Upper lobe of left lung (tissue), 4 donors: ENCODE measurements around the gene KIF21B.
"Not testable (repeated sequence)": the region's sequence is repeated elsewhere in the genome, so short reads cannot be mapped to it uniquely, and the experiment has no call there.

Experiments
- CTCF ChIP-seq, 6 experiments: fragments of 450-650 bp in 4 of 6; fragments of 200-600 bp in 2 of 6; sonication (generic) in 2 of 6; IDR thresholded peaks; one replicate each; pipeline ENCODE4 v1.5.1; 2016 to 2019; ENCODE audit warnings: antibody characterized with exemption in 6 of 6
- EP300 ChIP-seq, 4 donors: sonication (generic); formaldehyde crosslinking; IDR thresholded peaks; one replicate each; pipeline ENCODE4 v1.5.1; 2017; ENCODE audit warnings: antibody characterized with exemption in 4 of 4, control low read depth in 2 of 4
- POLR2A ChIP-seq, 4 donors: fragments of 450-650 bp; IDR thresholded peaks; one replicate each; pipeline ENCODE4 v1.5.1; 2016 to 2017; ENCODE audit warnings: antibody characterized with exemption in 4 of 4, mild to moderate bottlenecking in 2 of 4

- not testable (repeated sequence) for TF ChIP-seq CTCF, EP300, POLR2A (IDR thresholded peaks at IDR 0.05)
Observed at GRCh38 chr1:200963888-200964287, 59.6 kb downstream of the KIF21B start.
